ENCODE data around the gene ANKRD53.

GRCh38 chr2:70982971-70983370 is 4.5 kb downstream of the ANKRD53 start:
- TF ChIP-seq CTCF (IDR thresholded peaks at IDR 0.05) (no peak), POLR2A (IDR thresholded peaks at IDR 0.05) (no peak), EP300 (IDR thresholded peaks at IDR 0.05) (no peak)
